Panc1 (cell line): ENCODE results near the gene LMBRD2. TPM values are rescaled to one million over a fixed set of nuclear protein-coding genes. Genes with fewer than 3 reads are reported as not detected.

Experiments used
- ATAC-seq: fragments of 200-7000 bp; cut with Tn5 transposase; 2 replicates; pipeline ENCODE4 v1.9.1; 2020; ENCODE audit warnings: mild to moderate bottlenecking, moderate library complexity
- BruUV-seq: library from RNA; stranded (reverse); fragments of 400-500 nt; replicated peaks from 2 replicates; lab custom pipeline; 2021; lab: Mats Ljungman, UMichigan
- CTCF ChIA-PET: fragments of 300-600 bp; sonication (Branson Sonifier 250); formaldehyde crosslinking; loops from one replicate; lab custom pipeline; 2022; ENCODE audit warnings: antibody characterized with exemption; lab: Charles Lee
- POLR2A ChIA-PET: fragments of 300-600 bp; sonication (Branson Sonifier 250); formaldehyde crosslinking; loops from one replicate; lab custom pipeline; 2022; ENCODE audit warnings: antibody characterized with exemption; lab: Charles Lee
- DNase-seq: peaks from one replicate; pipeline ENCODE4 v3.0.0-alpha.2; 2010; ENCODE audit warnings: low read depth, low spot score
- H3K27ac ChIP-seq: 2 replicates; pipeline ENCODE4 v1.5.1; 2011; ENCODE audit warnings: mild to moderate bottlenecking, low read length, inconsistent platforms
- H3K27me3 ChIP-seq: fragments of 200-500 bp; sonication (Bioruptor generic); 2 replicates; pipeline ENCODE4 v1.6.0; 2014; ENCODE audit warnings: low read length, inconsistent platforms; ENCODE audit not compliant: control insufficient read depth, insufficient read depth
- H3K36me3 ChIP-seq: fragments of 200-500 bp; sonication (Bioruptor generic); 2 replicates; pipeline ENCODE4 v1.5.1; 2014; ENCODE audit warnings: inconsistent platforms, mild to moderate bottlenecking, low read length, moderate library complexity; ENCODE audit not compliant: control insufficient read depth, insufficient read depth
- H3K4me1 ChIP-seq: 2 replicates; pipeline ENCODE4 v1.5.1; 2011; ENCODE audit warnings: inconsistent platforms, mild to moderate bottlenecking, low read length, moderate library complexity; ENCODE audit not compliant: control insufficient read depth, insufficient read depth
- H3K4me3 ChIP-seq, 2 experiments: 2 replicates each; pipeline ENCODE4 v1.5.1; 2011 to 2012; ENCODE audit warnings: low read depth in 2 of 2, low read length in 2 of 2, mild to moderate bottlenecking in 2 of 2, inconsistent platforms in 1 of 2, moderate library complexity in 1 of 2
- H3K9me3 ChIP-seq: fragments of 200-500 bp; sonication (Bioruptor generic); 2 replicates; pipeline ENCODE4 v1.5.1; 2014; ENCODE audit warnings: low read depth, mild to moderate bottlenecking, inconsistent platforms, low read length, moderate library complexity; ENCODE audit not compliant: control insufficient read depth, insufficient read depth
- CTCF ChIP-seq: fragments of 450-650 bp; IDR thresholded peaks from 2 replicates; pipeline ENCODE4 v1.5.1; 2017; ENCODE audit warnings: mild to moderate bottlenecking
- POLR2AphosphoS5 ChIP-seq: IDR thresholded peaks from 2 replicates; pipeline ENCODE4 v1.6.1; 2012; ENCODE audit warnings: mild to moderate bottlenecking, low read depth, low read length, moderate library complexity
- SIN3A ChIP-seq: IDR thresholded peaks from 2 replicates; pipeline ENCODE4 v1.6.1; 2012; ENCODE audit warnings: low read depth, mild to moderate bottlenecking, low read length, moderate library complexity, borderline replicate concordance; ENCODE audit not compliant: insufficient read depth
- TCF7L2 ChIP-seq: IDR thresholded peaks from 2 replicates; pipeline ENCODE4 v1.6.1; 2011; ENCODE audit warnings: mild to moderate bottlenecking, low read depth, low read length, inconsistent platforms
- in situ Hi-C: cut with HindIII; loops from 2 replicates; pipeline ENCODE4 v1.10.0; 2016; ENCODE audit warnings: low sequenced_read_pairs, low pct_unique_long_range_greater_than_20kb
- intact Hi-C: fragments of 100-400 bp; cut with micrococcal nuclease; formaldehyde crosslinking; loops from one replicate; pipeline ENCODE4 v1.10.0; 2022; ENCODE audit not compliant: unreplicated experiment
- total RNA-seq: library from RNA; stranded (reverse); gene quantifications from one replicate; pipeline ENCODE4 v1.2.1, GENCODE V29; 2021; ENCODE audit not compliant: unreplicated experiment
- TF ChIP-seq, protein P1 (sequence below), 2 experiments: IDR thresholded peaks; 2 replicates each; pipeline ENCODE4 v1.6.1; 2011 to 2012; ENCODE audit warnings: low read depth in 2 of 2, control low read depth in 1 of 2, low read length in 1 of 2, mild to moderate bottlenecking in 1 of 2, moderate library complexity in 1 of 2; ENCODE audit not compliant: insufficient read depth in 1 of 2

The LMBRD2 gene
- total RNA-seq, 1 experiment from 2014 or later, result 7.1 TPM

- intact Hi-C loops (loop anchor here (10.0 kb wide), 1 partner anchor 126 kb away; the partner anchor contains the start of gene RANBP3L), in situ Hi-C loops (no loop called here)
- TF ChIP-seq SIN3A (no peak), TCF7L2 (no peak), CTCF (no peak), POLR2AphosphoS5 (no peak)
- TF ChIP-seq, protein P1, sequence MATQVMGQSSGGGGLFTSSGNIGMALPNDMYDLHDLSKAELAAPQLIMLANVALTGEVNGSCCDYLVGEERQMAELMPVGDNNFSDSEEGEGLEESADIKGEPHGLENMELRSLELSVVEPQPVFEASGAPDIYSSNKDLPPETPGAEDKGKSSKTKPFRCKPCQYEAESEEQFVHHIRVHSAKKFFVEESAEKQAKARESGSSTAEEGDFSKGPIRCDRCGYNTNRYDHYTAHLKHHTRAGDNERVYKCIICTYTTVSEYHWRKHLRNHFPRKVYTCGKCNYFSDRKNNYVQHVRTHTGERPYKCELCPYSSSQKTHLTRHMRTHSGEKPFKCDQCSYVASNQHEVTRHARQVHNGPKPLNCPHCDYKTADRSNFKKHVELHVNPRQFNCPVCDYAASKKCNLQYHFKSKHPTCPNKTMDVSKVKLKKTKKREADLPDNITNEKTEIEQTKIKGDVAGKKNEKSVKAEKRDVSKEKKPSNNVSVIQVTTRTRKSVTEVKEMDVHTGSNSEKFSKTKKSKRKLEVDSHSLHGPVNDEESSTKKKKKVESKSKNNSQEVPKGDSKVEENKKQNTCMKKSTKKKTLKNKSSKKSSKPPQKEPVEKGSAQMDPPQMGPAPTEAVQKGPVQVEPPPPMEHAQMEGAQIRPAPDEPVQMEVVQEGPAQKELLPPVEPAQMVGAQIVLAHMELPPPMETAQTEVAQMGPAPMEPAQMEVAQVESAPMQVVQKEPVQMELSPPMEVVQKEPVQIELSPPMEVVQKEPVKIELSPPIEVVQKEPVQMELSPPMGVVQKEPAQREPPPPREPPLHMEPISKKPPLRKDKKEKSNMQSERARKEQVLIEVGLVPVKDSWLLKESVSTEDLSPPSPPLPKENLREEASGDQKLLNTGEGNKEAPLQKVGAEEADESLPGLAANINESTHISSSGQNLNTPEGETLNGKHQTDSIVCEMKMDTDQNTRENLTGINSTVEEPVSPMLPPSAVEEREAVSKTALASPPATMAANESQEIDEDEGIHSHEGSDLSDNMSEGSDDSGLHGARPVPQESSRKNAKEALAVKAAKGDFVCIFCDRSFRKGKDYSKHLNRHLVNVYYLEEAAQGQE (IDR thresholded peaks at IDR 0.05; ENCODE audit: insufficient read depth in 1 of 2, low read depth in 2 of 2, low read length in 1 of 2), result no peak
- no peak overlapping the region for H3K4me3 ChIP-seq
- no peak overlapping the region for H3K27ac ChIP-seq
- H3K4me1 ChIP-seq, result no peaks in the 10 kb centered on the region
- ChIA-PET POLR2A (no interaction called here), CTCF (interaction anchor here (0.6 to 1.1 kb wide), 4 partner anchors 86 to 512 kb away, joined by 3 read pairs; no protein-coding TSS in a partner anchor)
- H3K27me3 ChIP-seq, result no peaks in the 10 kb centered on the region
- ATAC-seq (no peak), DNase-seq (no peak)
- no TSS peak for BruUV-seq
- no peaks in the 10 kb centered on the region for H3K9me3 ChIP-seq
- H3K36me3 ChIP-seq, result peaks cover 16% of the 10 kb centered on the region; the same call in 1 of the 2 replicates
These were observed 26.8 kb upstream of the LMBRD2 start for GRCh38 chr5:36178524-36178890.

DNA sequence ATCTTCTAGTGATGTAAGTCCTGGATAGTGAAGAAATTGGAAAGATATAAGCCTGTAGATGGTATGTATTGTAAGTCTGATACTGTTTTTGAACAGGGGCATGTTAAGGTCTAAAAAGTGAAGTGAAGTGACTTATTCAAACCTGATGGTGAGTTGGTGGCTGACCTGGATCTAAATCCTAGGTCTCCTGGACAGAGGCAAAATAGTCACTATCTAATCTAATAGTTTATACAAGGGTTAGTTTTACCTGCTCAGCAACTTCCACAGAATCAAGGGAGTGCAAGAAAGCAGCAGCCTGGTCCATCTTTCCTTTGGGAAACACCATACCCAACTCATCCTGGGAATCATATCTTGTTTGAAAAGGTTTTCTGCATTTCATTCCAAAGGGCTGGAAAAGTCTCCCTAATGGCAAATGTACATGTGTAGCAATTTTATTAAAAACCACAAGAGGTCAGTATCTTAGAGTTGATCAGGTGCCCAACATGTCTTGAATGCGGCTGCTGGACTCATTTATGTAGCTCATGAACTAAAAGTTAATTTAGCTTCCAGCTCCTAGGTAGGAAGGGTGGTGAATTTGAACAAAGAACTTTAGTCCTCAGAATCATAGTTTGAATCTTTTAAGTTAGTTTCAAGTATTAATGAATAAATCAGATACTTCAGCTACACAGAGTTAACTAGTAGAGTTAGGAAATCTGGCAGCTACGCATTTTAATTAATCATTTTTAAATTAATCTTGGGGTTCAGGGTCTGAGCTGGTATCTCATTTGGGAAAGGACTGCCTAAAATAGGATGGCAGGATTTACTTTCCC, 26.2 kb upstream of the LMBRD2 start:
- Histone ChIP-seq H3K4me3 (no peak overlapping the region), H3K4me1 (no peaks in the 10 kb centered on the region), H3K36me3 (peaks cover 16% of the 10 kb centered on the region; the same call in 1 of the 2 replicates), H3K9me3 (no peaks in the 10 kb centered on the region), H3K27ac (no peak overlapping the region), H3K27me3 (no peaks in the 10 kb centered on the region)
- POLR2A ChIA-PET, result no interaction called here
- CTCF ChIA-PET, result interaction anchor here (0.6 to 1.1 kb wide), 5 partner anchors 38 to 513 kb away, joined by 3 read pairs; no protein-coding TSS in a partner anchor
- ATAC-seq (peak; percentile 85), DNase-seq (peak; percentile 17)
- in situ Hi-C loops, result no loop called here
- TF ChIP-seq POLR2AphosphoS5 (no peak), CTCF (peak; percentile 71), TCF7L2 (no peak), SIN3A (no peak)
- TF ChIP-seq, protein P1 (IDR thresholded peaks at IDR 0.05; ENCODE audit: insufficient read depth in 1 of 2, low read depth in 2 of 2, low read length in 1 of 2), result no peak
- intact Hi-C loops, result loop anchor here (10.0 kb wide), 1 partner anchor 127 kb away; the partner anchor contains the start of gene RANBP3L
- no TSS peak for BruUV-seq
